ENCODE results near the gene CBX7. TPM values are rescaled to one million over a fixed set of nuclear protein-coding genes. Genes with fewer than 3 reads are reported as not detected.

The CBX7 gene
- total RNA-seq, 1 donor from 2014 or later, result 7.7 TPM

DNA sequence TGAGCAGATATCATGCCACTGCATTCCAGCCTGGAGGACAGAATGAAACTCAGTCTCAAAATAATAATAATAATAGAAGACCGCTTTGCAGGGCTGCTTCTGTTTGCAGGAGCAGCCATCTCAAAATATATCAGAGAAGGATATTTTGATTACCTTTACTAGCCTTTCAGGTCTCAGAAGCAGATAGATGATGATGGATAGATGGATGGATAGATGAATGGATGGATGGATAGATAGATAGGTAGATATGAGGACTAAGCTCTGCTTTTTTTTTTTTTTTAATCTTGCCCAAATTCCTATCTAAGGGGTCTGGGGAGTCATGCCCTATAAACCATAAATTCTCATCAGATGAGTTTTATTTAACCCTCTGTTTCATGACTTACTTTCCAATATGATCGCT is 36.9 kb downstream of the CBX7 start:
- Mint-ChIP-seq H3K4me1 (ENCODE audit: low read depth) (peaks cover 31% of the 10 kb centered on the region), H3K27ac (no peak overlapping the region), H3K9me3 (ENCODE audit: low read depth) (no peaks in the 10 kb centered on the region), H3K36me3 (ENCODE audit: insufficient read depth) (no peaks in the 10 kb centered on the region), H3K4me3 (ENCODE audit: low read depth) (no peak overlapping the region), H3K27me3 (peaks cover 3% of the 10 kb centered on the region)
- no peak for DNase-seq (ENCODE audit: low spot score, unreplicated experiment)
- TF ChIP-seq, protein P1, sequence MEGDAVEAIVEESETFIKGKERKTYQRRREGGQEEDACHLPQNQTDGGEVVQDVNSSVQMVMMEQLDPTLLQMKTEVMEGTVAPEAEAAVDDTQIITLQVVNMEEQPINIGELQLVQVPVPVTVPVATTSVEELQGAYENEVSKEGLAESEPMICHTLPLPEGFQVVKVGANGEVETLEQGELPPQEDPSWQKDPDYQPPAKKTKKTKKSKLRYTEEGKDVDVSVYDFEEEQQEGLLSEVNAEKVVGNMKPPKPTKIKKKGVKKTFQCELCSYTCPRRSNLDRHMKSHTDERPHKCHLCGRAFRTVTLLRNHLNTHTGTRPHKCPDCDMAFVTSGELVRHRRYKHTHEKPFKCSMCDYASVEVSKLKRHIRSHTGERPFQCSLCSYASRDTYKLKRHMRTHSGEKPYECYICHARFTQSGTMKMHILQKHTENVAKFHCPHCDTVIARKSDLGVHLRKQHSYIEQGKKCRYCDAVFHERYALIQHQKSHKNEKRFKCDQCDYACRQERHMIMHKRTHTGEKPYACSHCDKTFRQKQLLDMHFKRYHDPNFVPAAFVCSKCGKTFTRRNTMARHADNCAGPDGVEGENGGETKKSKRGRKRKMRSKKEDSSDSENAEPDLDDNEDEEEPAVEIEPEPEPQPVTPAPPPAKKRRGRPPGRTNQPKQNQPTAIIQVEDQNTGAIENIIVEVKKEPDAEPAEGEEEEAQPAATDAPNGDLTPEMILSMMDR (IDR thresholded peaks at IDR 0.05; ENCODE audit: unreplicated experiment), result no peak

DNA sequence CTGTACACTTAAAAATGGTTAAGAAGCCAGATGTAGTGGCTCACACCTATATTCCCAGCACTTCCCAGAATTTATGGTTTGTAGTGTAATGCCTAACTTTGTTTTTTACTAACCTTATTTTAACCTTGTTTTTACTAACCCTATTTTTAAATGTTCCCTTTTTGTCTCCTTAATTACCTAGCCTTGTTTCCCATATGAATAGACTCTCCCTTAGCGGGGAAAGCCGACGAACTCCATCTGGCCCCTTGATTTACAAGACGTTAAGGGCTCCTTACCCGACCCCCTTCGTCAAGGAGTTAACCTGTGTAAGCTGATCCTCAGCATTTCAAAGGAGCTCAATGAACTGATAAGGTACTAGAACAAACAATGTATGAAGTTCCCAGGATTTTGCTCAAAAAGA is 38.4 kb downstream of the CBX7 start:
- peaks cover 31% of the 10 kb centered on the region for H3K4me1 Mint-ChIP-seq (ENCODE audit: low read depth)
- peaks cover 3% of the 10 kb centered on the region for H3K27me3 Mint-ChIP-seq
- TF ChIP-seq, protein P1 (IDR thresholded peaks at IDR 0.05; ENCODE audit: unreplicated experiment), result no peak
- H3K4me3 Mint-ChIP-seq (ENCODE audit: low read depth), result peak overlapping the region; percentile 25
- DNase-seq (ENCODE audit: low spot score, unreplicated experiment), result no peak
- peak overlapping the region; percentile 21 for H3K27ac Mint-ChIP-seq
- H3K36me3 Mint-ChIP-seq (ENCODE audit: insufficient read depth), result no peaks in the 10 kb centered on the region
- no peaks in the 10 kb centered on the region for H3K9me3 Mint-ChIP-seq (ENCODE audit: low read depth)

DNA sequence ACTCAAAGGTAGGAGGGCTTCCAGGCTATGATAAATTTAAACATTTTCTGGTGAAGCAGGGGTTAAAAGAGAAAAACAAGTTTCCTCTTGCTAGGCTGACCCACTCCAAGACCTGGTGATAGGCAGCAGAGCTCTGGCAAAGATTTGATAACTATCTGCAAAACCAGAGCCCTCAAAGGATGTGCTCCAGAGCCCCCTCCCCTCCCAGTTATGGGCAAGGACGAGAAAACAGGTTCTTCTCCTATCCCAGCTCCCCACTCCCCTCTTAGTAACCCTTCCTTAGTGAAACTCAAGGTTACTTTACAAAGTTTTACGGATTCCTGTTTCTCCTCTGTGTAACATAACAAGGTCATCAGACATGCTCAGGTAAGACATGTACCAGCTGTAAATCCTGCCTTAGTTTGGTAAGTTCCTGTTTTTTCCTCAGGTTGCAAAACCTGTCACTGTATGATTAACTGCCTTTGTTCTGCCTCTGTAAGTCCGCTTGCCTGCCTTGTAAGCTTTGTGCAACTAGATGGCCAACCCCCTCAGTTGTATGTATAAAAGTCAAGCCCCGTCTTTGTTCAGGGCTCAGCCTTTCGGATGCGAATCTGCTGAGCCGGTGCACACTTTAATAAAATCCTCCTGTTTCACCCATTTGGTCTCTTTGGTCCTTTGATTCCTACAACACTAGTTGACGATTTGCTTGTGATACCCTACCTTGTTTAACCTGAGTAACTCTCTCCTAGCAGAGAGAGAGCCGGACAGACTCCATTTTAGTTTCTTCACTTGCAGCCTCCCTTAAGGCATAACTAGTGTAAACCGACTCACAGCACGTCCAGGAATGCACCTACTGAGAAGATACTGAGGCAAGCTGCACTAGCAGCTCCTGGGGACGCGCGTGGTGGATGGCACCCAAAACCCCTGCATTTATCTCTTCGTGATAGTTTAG is 41.6 kb downstream of the CBX7 start:
- Mint-ChIP-seq H3K27me3 (peaks cover 3% of the 10 kb centered on the region), H3K4me3 (ENCODE audit: low read depth) (no peak overlapping the region), H3K4me1 (ENCODE audit: low read depth) (peaks cover 26% of the 10 kb centered on the region), H3K9me3 (ENCODE audit: low read depth) (no peaks in the 10 kb centered on the region), H3K27ac (peak overlapping the region; percentile 96), H3K36me3 (ENCODE audit: insufficient read depth) (no peaks in the 10 kb centered on the region)
- TF ChIP-seq, protein P1 (IDR thresholded peaks at IDR 0.05; ENCODE audit: unreplicated experiment), result no peak
- DNase-seq (ENCODE audit: low spot score, unreplicated experiment), result no peak

DNA sequence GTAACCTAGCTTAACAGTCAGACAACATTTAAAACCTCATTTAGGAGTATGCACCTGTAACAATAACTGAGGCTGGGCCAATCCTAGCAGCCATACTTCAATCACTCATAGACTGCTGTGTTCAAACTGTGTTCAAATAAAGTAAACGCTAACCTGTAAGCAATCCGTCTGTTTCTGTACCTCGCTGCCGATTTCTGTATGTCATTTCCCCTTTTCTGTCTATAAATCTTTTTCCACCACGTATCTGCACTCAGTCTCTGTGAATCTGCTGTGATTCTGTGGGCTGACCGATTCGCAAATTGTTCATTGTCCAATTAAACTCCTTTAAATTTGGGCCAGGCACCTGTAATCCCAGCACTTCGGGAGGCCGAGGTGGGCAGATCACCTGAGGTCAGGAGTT is 43.1 kb downstream of the CBX7 start:
- H3K36me3 Mint-ChIP-seq (ENCODE audit: insufficient read depth), result no peaks in the 10 kb centered on the region
- TF ChIP-seq, protein P1 (IDR thresholded peaks at IDR 0.05; ENCODE audit: unreplicated experiment), result no peak
- DNase-seq (ENCODE audit: low spot score, unreplicated experiment), result no peak
- peaks cover 16% of the 10 kb centered on the region for H3K4me1 Mint-ChIP-seq (ENCODE audit: low read depth)
- no peak overlapping the region for H3K4me3 Mint-ChIP-seq (ENCODE audit: low read depth)
- no peaks in the 10 kb centered on the region for H3K27me3 Mint-ChIP-seq
- peak overlapping the region; percentile 58 for H3K27ac Mint-ChIP-seq
- H3K9me3 Mint-ChIP-seq (ENCODE audit: low read depth), result no peaks in the 10 kb centered on the region

DNA sequence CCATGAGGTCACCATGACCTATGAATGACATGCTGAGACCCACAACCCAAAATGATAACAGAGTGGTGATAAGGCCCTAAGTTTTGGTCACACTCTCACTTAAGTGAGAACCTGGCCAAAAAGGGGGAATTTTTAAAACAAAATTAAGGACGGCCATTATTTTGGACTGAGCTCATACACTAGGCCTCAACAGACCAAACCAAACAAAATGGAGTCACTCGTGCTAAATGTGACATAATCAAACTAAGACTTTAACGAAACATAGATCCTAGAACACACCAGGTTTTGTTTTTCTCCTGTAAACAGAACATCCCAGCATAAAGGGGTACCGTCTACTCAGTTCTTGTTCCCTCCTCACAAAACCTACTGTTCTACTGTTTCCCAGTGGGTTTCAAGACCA is 44.0 kb downstream of the CBX7 start:
- Mint-ChIP-seq H3K9me3 (ENCODE audit: low read depth) (no peaks in the 10 kb centered on the region), H3K4me3 (ENCODE audit: low read depth) (no peak overlapping the region), H3K36me3 (ENCODE audit: insufficient read depth) (no peaks in the 10 kb centered on the region), H3K27ac (peak overlapping the region; percentile 62), H3K4me1 (ENCODE audit: low read depth) (peaks cover 9% of the 10 kb centered on the region), H3K27me3 (no peaks in the 10 kb centered on the region)
- DNase-seq (ENCODE audit: low spot score, unreplicated experiment), result no peak
- TF ChIP-seq, protein P1 (IDR thresholded peaks at IDR 0.05; ENCODE audit: unreplicated experiment), result no peak

All from progenitor cell of endocrine pancreas (in vitro differentiated cells).